Breast epithelium (tissue), 3 donors: Measurements from ENCODE around the gene MCTP2.

ENCODE experiments used
- POLR2A ChIP-seq: fragments of 450-650 bp; IDR thresholded peaks from one replicate; pipeline ENCODE4 v1.6.1; 2016; ENCODE audit warnings: antibody characterized with exemption, mild to moderate bottlenecking, moderate library complexity
- TF ChIP-seq, protein P1 (sequence below), 3 donors: fragments of 450-650 bp; IDR thresholded peaks; one replicate each; pipeline ENCODE4 v1.5.1; 2016 to 2017; ENCODE audit warnings: antibody characterized with exemption in 3 of 3, mild to moderate bottlenecking in 3 of 3, moderate library complexity in 3 of 3

DNA sequence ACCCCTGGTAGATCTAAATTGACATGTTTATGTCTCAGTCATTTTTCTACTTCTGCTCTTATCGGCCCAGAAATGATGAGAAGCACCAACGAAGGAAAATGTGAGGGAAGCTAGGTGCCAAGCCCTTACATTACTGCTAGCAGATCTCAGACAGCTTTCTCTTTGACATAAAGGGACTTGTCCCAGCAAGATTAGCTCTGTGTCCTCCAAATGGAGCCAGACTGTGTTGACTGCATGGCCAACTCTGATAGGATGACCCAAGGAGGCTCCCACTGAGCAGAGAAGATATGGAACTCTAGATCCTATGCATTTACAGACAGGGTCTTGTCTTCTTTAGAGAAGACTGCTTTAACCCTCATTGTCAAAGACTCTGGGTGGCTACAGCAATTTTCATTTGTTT is 2.8 kb upstream of the MCTP2 start:
- TF ChIP-seq, protein P1, sequence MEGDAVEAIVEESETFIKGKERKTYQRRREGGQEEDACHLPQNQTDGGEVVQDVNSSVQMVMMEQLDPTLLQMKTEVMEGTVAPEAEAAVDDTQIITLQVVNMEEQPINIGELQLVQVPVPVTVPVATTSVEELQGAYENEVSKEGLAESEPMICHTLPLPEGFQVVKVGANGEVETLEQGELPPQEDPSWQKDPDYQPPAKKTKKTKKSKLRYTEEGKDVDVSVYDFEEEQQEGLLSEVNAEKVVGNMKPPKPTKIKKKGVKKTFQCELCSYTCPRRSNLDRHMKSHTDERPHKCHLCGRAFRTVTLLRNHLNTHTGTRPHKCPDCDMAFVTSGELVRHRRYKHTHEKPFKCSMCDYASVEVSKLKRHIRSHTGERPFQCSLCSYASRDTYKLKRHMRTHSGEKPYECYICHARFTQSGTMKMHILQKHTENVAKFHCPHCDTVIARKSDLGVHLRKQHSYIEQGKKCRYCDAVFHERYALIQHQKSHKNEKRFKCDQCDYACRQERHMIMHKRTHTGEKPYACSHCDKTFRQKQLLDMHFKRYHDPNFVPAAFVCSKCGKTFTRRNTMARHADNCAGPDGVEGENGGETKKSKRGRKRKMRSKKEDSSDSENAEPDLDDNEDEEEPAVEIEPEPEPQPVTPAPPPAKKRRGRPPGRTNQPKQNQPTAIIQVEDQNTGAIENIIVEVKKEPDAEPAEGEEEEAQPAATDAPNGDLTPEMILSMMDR (IDR thresholded peaks at IDR 0.05): no peak
- TF ChIP-seq POLR2A: no peak
